EH (cell line): ENCODE results near the gene ZXDC.
A peak's percentile ranks its signal among the peaks of the same experiment; 100 is the strongest.

Source experiments
- DNase-seq: peaks from one replicate; pipeline ENCODE4 v3.0.0-alpha.2; 2015; ENCODE audit warnings: low read depth

Gene ZXDC

DNA sequence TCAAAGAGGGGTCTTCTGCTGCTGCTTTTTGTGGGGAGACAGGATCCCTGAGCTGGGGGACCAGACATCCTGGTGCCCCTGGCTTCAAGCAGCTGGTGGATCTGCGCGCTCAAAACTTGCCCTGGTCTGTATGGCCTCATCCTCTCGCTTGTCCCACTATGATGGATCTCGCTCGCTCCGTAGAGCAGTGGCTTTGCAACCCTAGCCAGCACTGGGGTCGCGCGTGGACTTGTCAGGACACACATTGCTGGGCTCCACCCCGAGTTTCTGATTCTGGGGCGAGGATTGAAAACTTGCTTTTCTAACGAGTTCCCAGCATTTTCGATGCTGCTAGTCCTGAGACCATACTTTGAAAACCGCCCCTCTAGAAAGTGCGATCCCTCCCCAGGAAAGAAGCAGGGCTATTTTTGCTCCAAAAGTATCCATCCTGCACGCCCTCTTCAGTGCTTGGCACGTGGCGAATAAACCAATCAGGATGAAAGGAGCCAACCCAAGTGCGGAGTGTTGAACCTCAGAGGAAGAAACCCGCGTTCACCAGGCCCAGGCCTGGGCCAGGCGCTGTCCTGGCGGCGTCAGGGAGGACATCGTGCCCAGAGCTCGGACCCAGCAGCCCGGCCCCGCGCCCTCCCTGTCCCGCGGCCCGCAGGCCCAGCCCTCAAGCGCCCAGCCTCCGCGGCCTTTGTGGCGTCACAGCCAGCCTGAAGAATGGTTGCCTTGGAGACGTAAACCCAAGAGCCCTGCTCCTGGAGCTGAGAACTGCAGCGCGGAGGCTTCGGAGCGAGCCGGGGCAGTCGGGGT lies 81.3 kb downstream of the ZXDC start, which contains the start of gene CFAP100:
Gene CFAP100, plus strand, starts transcription at position 731 of the 798 bp plus-strand sequence. CDS start 1,092 bp downstream, outside the sequence.
- peak; percentile 26 for DNase-seq

DNA sequence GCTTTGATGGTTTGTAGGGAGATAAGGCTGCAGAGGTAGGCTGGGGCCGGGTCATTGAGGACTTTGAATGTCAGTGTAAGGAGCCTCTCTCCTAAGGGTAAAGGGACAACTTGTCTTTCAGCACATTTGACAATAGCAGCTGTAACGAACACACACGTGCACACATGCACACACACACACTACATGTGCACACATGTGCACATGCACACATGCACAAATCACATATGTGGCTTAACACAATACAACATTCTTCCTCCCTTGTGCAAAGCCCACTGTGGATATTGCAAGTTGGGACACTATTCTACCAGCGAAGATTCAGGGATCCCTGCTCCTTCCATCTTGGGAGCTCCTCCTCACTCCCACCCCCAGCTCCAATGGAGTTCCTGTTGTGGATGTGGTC lies 82.1 kb downstream of the ZXDC start:
- DNase-seq: no peak

DNA sequence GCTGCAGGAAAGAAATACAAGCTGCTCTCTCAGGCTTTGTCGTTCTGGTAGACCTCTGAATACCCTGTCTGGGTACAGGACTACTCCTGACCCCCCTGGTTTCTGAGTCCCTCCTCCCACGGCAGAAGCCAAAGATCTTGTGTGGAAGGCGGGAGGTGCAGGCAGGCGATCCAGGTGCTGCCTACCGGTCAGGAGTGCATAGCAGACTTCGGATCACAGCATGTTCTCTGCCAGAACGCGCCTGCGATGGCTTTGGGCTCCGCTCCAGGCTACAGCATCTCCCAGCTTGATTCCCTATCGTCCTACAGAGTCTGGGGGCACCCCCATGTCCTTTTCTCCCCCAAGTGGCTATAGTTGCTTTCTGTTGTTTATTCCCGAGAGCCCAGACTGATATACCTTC lies 83.4 kb downstream of the ZXDC start:
- DNase-seq: no peak

DNA sequence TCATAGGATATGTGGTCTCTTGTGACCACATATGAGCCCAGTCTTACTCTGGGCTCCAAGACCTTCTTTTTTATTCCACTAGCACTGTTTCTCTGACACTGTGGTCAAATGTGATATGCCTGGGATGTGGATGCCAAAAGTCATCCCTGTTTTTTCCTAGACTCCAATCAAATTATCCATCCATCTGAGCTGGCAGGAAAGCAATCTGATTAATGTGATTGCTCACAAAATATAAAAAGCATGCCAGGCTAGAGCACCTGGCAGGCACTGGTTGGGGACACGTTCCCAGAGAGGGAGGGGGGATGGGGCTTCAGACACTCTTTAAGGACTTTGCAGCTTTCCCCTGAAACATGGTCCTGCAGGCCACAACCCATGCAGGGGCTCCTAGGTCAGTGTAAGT lies 84.1 kb downstream of the ZXDC start:
- no peak for DNase-seq

DNA sequence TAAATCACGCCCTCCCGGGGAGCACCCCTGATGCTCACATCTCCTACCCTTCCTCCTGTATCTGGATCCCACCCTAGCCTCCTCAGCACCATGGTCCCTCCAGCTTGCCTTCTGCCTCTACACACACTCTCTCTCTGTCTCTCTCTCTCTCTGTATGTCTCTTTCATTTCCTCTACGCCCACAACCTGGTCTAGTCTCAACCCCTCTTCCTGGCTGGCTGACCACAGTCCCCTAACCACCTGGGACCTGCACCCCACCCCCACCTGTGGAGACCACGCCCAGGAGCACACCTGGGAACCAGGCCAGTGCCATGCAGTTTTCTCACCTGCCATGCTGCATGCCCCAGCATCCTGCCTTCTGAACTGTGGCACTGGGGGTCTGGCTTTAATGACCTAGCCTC lies 84.9 kb downstream of the ZXDC start:
- DNase-seq: no peak

DNA sequence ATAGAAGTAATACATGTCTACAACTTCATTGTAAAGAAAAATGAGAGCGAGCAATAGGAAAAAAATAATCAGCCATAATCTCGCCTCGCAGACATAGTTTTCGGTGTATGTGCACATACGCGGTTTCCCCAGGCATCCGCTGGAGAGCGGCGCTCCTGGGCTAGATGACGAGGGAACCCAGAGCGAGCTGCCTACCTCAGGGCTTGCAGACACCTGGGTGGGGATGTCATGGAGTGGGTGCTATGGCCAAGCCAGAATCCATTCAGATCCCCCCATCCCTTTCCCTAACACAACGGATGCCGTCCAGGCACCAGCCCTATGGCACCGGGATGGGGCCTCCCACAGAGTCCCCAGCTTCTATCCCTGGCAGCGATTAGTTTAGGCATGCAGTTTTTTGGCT lies 85.5 kb downstream of the ZXDC start:
- DNase-seq: no peak

DNA sequence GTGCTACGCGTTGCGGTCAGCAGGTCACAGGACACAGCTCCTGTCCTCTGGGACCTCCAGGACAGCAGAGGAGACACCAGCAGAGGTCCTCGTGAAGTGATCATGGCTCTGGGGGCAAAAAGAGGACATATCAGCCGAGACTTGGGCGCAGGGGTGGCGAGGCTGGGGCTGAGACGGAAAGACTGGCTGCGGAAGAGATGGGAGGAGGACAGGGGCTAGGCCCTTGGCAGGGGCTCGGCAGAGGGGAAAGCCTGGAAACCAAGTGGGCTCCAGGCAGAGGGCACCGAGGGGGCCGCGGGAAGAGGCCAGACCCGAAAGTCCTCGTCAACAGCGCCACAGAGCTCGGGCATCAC lies 85.9 kb downstream of the ZXDC start:
- DNase-seq: no peak

DNA sequence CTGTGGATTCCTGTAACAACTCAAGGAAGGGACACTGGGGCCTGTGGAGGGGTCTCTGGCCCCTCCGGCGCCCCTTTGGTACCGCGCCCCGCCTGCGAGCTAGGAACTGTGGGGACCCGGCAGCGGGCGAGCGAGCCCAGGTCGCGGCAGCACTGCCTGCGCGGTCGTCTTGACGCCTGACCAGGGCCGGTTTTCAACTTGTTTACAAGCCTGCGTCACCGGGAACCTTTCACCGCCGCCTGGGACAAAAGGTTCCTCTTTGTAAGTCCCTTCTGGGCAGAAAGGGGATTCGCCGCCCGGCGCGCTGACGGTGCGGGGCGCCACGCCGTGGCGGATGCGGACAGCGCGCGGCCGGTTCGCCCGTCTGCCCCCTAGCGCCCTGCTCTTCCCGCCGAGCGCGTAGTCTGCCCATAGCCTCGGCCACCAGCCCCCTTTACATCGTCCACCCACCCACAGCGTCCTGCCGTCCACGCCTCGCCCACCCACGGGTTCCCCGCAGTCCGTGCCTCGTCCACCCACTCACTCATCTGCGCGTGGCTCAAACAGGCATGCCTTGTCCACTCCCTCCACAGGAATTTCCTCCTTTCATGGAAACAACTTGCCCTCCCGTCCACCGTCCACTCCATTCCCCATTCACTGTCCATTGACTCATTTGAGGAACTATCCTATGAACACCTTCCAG lies 86.4 kb downstream of the ZXDC start:
- DNase-seq: peak; percentile 86
